ENCODE data around the gene IDE.

- TF ChIP-seq CTCF (IDR thresholded peaks at IDR 0.05) (no peak), POLR2A (IDR thresholded peaks at IDR 0.05) (no peak)
Measured at GRCh38 chr10:92438220-92438619, 135.7 kb downstream of the IDE start.

Data from uterus (tissue), 2 donors.